ENCODE data around the gene TMEM130. TPM values are rescaled to one million over a fixed set of nuclear protein-coding genes. Genes with fewer than 3 reads are reported as not detected.

TMEM130 gene
- total and polyA plus RNA-seq, 5 donors from 2014 or later, result not detected

GRCh38 chr7:98884416-98884815 is 14.6 kb upstream of the TMEM130 start:
- Mint-ChIP-seq H3K4me3 (no peak overlapping the region), H3K9me3 (no peaks in the 10 kb centered on the region), H3K36me3 (peaks cover 21% of the 10 kb centered on the region), H3K27ac (no peak overlapping the region), H3K27me3 (peaks cover 4% of the 10 kb centered on the region), H3K4me1 (peaks cover 14 to 59% (median 36%) of the 10 kb centered on the region in 4 donors)
- ATAC-seq (ENCODE audit: low read depth in 2 of 2) (no peak), DNase-seq (no peak)
- Histone ChIP-seq H3K4me1 (ENCODE audit: control insufficient read depth, insufficient read depth, low read length, poor library complexity, severe bottlenecking) (peaks cover 16% of the 10 kb centered on the region), H3K9me3 (ENCODE audit: control insufficient read depth in 2 of 2, low read length in 2 of 2) (no peaks in the 10 kb centered on the region), H3K27me3 (ENCODE audit: control insufficient read depth, insufficient read depth, low read length) (no peaks in the 10 kb centered on the region), H3K36me3 (ENCODE audit: control insufficient read depth, insufficient read depth, low read length) (peaks cover 65% of the 10 kb centered on the region), H3K4me3 (ENCODE audit: low read depth, low read length) (no peak overlapping the region), H3K27ac (ENCODE audit: insufficient read depth, low read length, poor library complexity, severe bottlenecking) (no peak overlapping the region)

- peaks cover 41% of the 10 kb centered on the region for H3K36me3 ChIP-seq (ENCODE audit: control insufficient read depth, insufficient read depth, low read length)
Observed at GRCh38 chr7:98881561-98882315, 11.9 kb upstream of the TMEM130 start.

GRCh38 chr7:98880485-98880884 is 10.7 kb upstream of the TMEM130 start:
- peak overlapping the region; percentile 91 to 96 (median 95) for H3K27ac Mint-ChIP-seq
- peak overlapping the region; percentile 84 for H3K27ac ChIP-seq (ENCODE audit: insufficient read depth, low read length, poor library complexity, severe bottlenecking)
- H3K4me3 Mint-ChIP-seq, result peak overlapping the region; percentile 96 to 98 (median 98)
- H3K36me3 Mint-ChIP-seq, result peaks cover 12% of the 10 kb centered on the region
- peak overlapping the region; percentile 89 for H3K4me3 ChIP-seq (ENCODE audit: low read depth, low read length)
- H3K27me3 ChIP-seq (ENCODE audit: control insufficient read depth, insufficient read depth, low read length), result no peaks in the 10 kb centered on the region
- H3K9me3 Mint-ChIP-seq, result no peaks in the 10 kb centered on the region
- DNase-seq (no peak), ATAC-seq (ENCODE audit: low read depth in 2 of 2) (no peak)
- peaks cover 6 to 42% (median 24%) of the 10 kb centered on the region in 4 donors for H3K4me1 Mint-ChIP-seq
- H3K36me3 ChIP-seq (ENCODE audit: control insufficient read depth, insufficient read depth, low read length), result peaks cover 38% of the 10 kb centered on the region
- no peaks in the 10 kb centered on the region for H3K9me3 ChIP-seq (ENCODE audit: control insufficient read depth in 2 of 2, low read length in 2 of 2)
- H3K27me3 Mint-ChIP-seq, result peaks cover 11% of the 10 kb centered on the region
- H3K4me1 ChIP-seq (ENCODE audit: control insufficient read depth, insufficient read depth, low read length, poor library complexity, severe bottlenecking), result peaks cover 23% of the 10 kb centered on the region

More at GRCh38 chr7:98881561-98882315, 11.9 kb upstream of the TMEM130 start:
- peaks cover 11% of the 10 kb centered on the region for H3K27me3 Mint-ChIP-seq
- peak overlapping the region; percentile 42 for H3K4me3 ChIP-seq (ENCODE audit: low read depth, low read length)
- no peaks in the 10 kb centered on the region for H3K9me3 Mint-ChIP-seq
- no peak for DNase-seq
- ATAC-seq (ENCODE audit: low read depth in 2 of 2), result no peak
- H3K27ac Mint-ChIP-seq, result peak overlapping the region in 2 of 3 donors; percentile 52 to 55
- H3K27me3 ChIP-seq (ENCODE audit: control insufficient read depth, insufficient read depth, low read length), result no peaks in the 10 kb centered on the region
- H3K27ac ChIP-seq (ENCODE audit: insufficient read depth, low read length, poor library complexity, severe bottlenecking), result peak overlapping the region; percentile 33
- peak overlapping the region; percentile 28 to 70 (median 47) for H3K4me3 Mint-ChIP-seq
- peaks cover 12% of the 10 kb centered on the region for H3K36me3 Mint-ChIP-seq
- H3K9me3 ChIP-seq (ENCODE audit: control insufficient read depth in 2 of 2, low read length in 2 of 2), result no peaks in the 10 kb centered on the region
- H3K4me1 Mint-ChIP-seq, result peaks cover 6 to 46% (median 28%) of the 10 kb centered on the region in 4 donors
- H3K4me1 ChIP-seq (ENCODE audit: control insufficient read depth, insufficient read depth, low read length, poor library complexity, severe bottlenecking), result peaks cover 26% of the 10 kb centered on the region

- Histone ChIP-seq H3K27ac (ENCODE audit: insufficient read depth, low read length, poor library complexity, severe bottlenecking) (peak overlapping the region; percentile 84), H3K4me3 (ENCODE audit: low read depth, low read length) (peak overlapping the region; percentile 89), H3K4me1 (ENCODE audit: control insufficient read depth, insufficient read depth, low read length, poor library complexity, severe bottlenecking) (peaks cover 23% of the 10 kb centered on the region), H3K36me3 (ENCODE audit: control insufficient read depth, insufficient read depth, low read length) (peaks cover 35% of the 10 kb centered on the region), H3K9me3 (ENCODE audit: control insufficient read depth in 2 of 2, low read length in 2 of 2) (no peaks in the 10 kb centered on the region), H3K27me3 (ENCODE audit: control insufficient read depth, insufficient read depth, low read length) (no peaks in the 10 kb centered on the region)
- peaks cover 6 to 42% (median 26%) of the 10 kb centered on the region in 4 donors for H3K4me1 Mint-ChIP-seq
- H3K36me3 Mint-ChIP-seq, result peaks cover 12% of the 10 kb centered on the region
- no peaks in the 10 kb centered on the region for H3K9me3 Mint-ChIP-seq
- H3K4me3 Mint-ChIP-seq, result peak overlapping the region; percentile 96 to 98 (median 98)
- peaks cover 11% of the 10 kb centered on the region for H3K27me3 Mint-ChIP-seq
- DNase-seq (no peak), ATAC-seq (ENCODE audit: low read depth in 2 of 2) (no peak)
- peak overlapping the region; percentile 95 to 96 (median 95) for H3K27ac Mint-ChIP-seq
Observed at GRCh38 chr7:98879979-98880315, 10.1 kb upstream of the TMEM130 start.

GRCh38 chr7:98879198-98879978 is 9.6 kb upstream of the TMEM130 start:
- H3K9me3 Mint-ChIP-seq, result no peaks in the 10 kb centered on the region
- peaks cover 15% of the 10 kb centered on the region for H3K27me3 Mint-ChIP-seq
- Histone ChIP-seq H3K9me3 (ENCODE audit: control insufficient read depth in 2 of 2, low read length in 2 of 2) (no peaks in the 10 kb centered on the region), H3K4me3 (ENCODE audit: low read depth, low read length) (peak overlapping the region; percentile 89), H3K27me3 (ENCODE audit: control insufficient read depth, insufficient read depth, low read length) (no peaks in the 10 kb centered on the region), H3K36me3 (ENCODE audit: control insufficient read depth, insufficient read depth, low read length) (peaks cover 30% of the 10 kb centered on the region), H3K27ac (ENCODE audit: insufficient read depth, low read length, poor library complexity, severe bottlenecking) (peak overlapping the region; percentile 84), H3K4me1 (ENCODE audit: control insufficient read depth, insufficient read depth, low read length, poor library complexity, severe bottlenecking) (peaks cover 21% of the 10 kb centered on the region)
- H3K27ac Mint-ChIP-seq, result peak overlapping the region; percentile 95 to 96 (median 95)
- H3K4me1 Mint-ChIP-seq, result peaks cover 6 to 42% (median 26%) of the 10 kb centered on the region in 4 donors
- peak; percentile 56 to 91 (median 76) for DNase-seq
- peak; percentile 85 to 89 for ATAC-seq (ENCODE audit: low read depth in 2 of 2)
- H3K4me3 Mint-ChIP-seq, result peak overlapping the region; percentile 96 to 98 (median 98)
- H3K36me3 Mint-ChIP-seq, result peaks cover 12% of the 10 kb centered on the region

- H3K4me1 ChIP-seq (ENCODE audit: control insufficient read depth, insufficient read depth, low read length, poor library complexity, severe bottlenecking), result peaks cover 21% of the 10 kb centered on the region
- peak within 1 kb of the TSS; percentile 95 to 96 (median 95) for H3K27ac Mint-ChIP-seq
- peaks cover 22% of the 10 kb centered on the region for H3K27me3 Mint-ChIP-seq
- H3K4me3 ChIP-seq (ENCODE audit: low read depth, low read length), result peak within 1 kb of the TSS; percentile 89
- peaks cover 22% of the 10 kb centered on the region for H3K36me3 ChIP-seq (ENCODE audit: control insufficient read depth, insufficient read depth, low read length)
- ATAC-seq (ENCODE audit: low read depth in 2 of 2) (peak; percentile 67 to 70), DNase-seq (peak; percentile 62 to 85 (median 85))
- no peaks in the 10 kb centered on the region for H3K9me3 ChIP-seq (ENCODE audit: control insufficient read depth in 2 of 2, low read length in 2 of 2)
- H3K9me3 Mint-ChIP-seq, result no peaks in the 10 kb centered on the region
- H3K4me1 Mint-ChIP-seq, result peaks cover 6 to 37% (median 23%) of the 10 kb centered on the region in 4 donors
- peak within 1 kb of the TSS; percentile 84 for H3K27ac ChIP-seq (ENCODE audit: insufficient read depth, low read length, poor library complexity, severe bottlenecking)
- H3K4me3 Mint-ChIP-seq, result peak within 1 kb of the TSS; percentile 96 to 98 (median 98)
- peaks cover 12% of the 10 kb centered on the region for H3K36me3 Mint-ChIP-seq
- no peaks in the 10 kb centered on the region for H3K27me3 ChIP-seq (ENCODE audit: control insufficient read depth, insufficient read depth, low read length)
Observed at GRCh38 chr7:98878365-98879197, 8.8 kb upstream of the TMEM130 start, which contains the start of gene TRRAP. Gene TRRAP, plus strand, starts transcription at chr7:98878532. Its CDS starts 2,619 bp downstream, at chr7:98881151.

Data from CD4-positive, CD25-positive, alpha-beta regulatory T cell (primary cell).